H9 (cell line): Measurements from ENCODE around the gene GRID1. TPM values are rescaled to one million over a fixed set of nuclear protein-coding genes. Genes with fewer than 3 reads are reported as not detected.

ENCODE experiments used
- DNase-seq: peaks from one replicate; pipeline ENCODE4 v3.0.0-alpha.2; 2017
- H2AFZ ChIP-seq: one replicate; pipeline ENCODE4 v1.6.1; 2013; ENCODE audit warnings: mild to moderate bottlenecking, low read length, control low read depth, moderate library complexity
- H2AK5ac ChIP-seq: 2 replicates; pipeline ENCODE4 v1.6.1; 2013; ENCODE audit warnings: low read length, control low read depth, mixed read lengths; ENCODE audit not compliant: insufficient read length
- H2BK120ac ChIP-seq: one replicate; pipeline ENCODE4 v1.6.1; 2013; ENCODE audit warnings: low read depth, mild to moderate bottlenecking, low read length, control low read depth, inconsistent platforms; ENCODE audit not compliant: poor library complexity, severe bottlenecking
- H2BK12ac ChIP-seq: 2 replicates; pipeline ENCODE4 v1.6.1; 2013; ENCODE audit warnings: low read length, control low read depth, mixed read lengths, low read depth; ENCODE audit not compliant: insufficient read length
- H2BK15ac ChIP-seq: 2 replicates; pipeline ENCODE4 v1.6.1; 2013; ENCODE audit warnings: low read depth, low read length, control low read depth
- H2BK20ac ChIP-seq: one replicate; pipeline ENCODE4 v1.6.1; 2013; ENCODE audit warnings: low read depth, mild to moderate bottlenecking, low read length, control low read depth, inconsistent platforms; ENCODE audit not compliant: poor library complexity, severe bottlenecking
- H2BK5ac ChIP-seq: 2 replicates; pipeline ENCODE4 v1.6.1; 2013; ENCODE audit warnings: low read length, control low read depth, mixed read lengths; ENCODE audit not compliant: insufficient read length
- H3K14ac ChIP-seq: 2 replicates; pipeline ENCODE4 v1.6.1; 2013; ENCODE audit warnings: low read length, control low read depth; ENCODE audit not compliant: insufficient read depth
- H3K18ac ChIP-seq: 2 replicates; pipeline ENCODE4 v1.6.1; 2013; ENCODE audit warnings: low read depth, mild to moderate bottlenecking, mixed read lengths, low read length, control low read depth; ENCODE audit not compliant: insufficient read length
- H3K23ac ChIP-seq: 2 replicates; pipeline ENCODE4 v1.6.1; 2013; ENCODE audit warnings: low read length, control low read depth, mixed read lengths, low read depth; ENCODE audit not compliant: insufficient read length
- H3K23me2 ChIP-seq: 2 replicates; pipeline ENCODE4 v1.6.1; 2013; ENCODE audit warnings: low read depth, mild to moderate bottlenecking, mixed read lengths, low read length, control low read depth; ENCODE audit not compliant: insufficient read length, poor library complexity, severe bottlenecking
- H3K27ac ChIP-seq: 2 replicates; pipeline ENCODE4 v1.5.1; 2013; ENCODE audit warnings: low read length, control low read depth, mixed read lengths, low read depth; ENCODE audit not compliant: insufficient read length
- H3K27me3 ChIP-seq: 2 replicates; pipeline ENCODE4 v1.6.1; 2013; ENCODE audit warnings: low read length, control low read depth, inconsistent platforms; ENCODE audit not compliant: insufficient read depth
- H3K4ac ChIP-seq: 2 replicates; pipeline ENCODE4 v1.6.1; 2013; ENCODE audit warnings: low read depth, mild to moderate bottlenecking, control low read depth, inconsistent platforms, low read length, moderate library complexity
- H3K4me1 ChIP-seq: 2 replicates; pipeline ENCODE4 v1.6.1; 2013; ENCODE audit warnings: low read length, control low read depth, inconsistent platforms; ENCODE audit not compliant: insufficient read depth
- H3K4me2 ChIP-seq: 2 replicates; pipeline ENCODE4 v1.6.1; 2013; ENCODE audit warnings: low read length, control low read depth, mixed read lengths; ENCODE audit not compliant: insufficient read length, insufficient read depth
- H3K56ac ChIP-seq: 2 replicates; pipeline ENCODE4 v1.6.1; 2013; ENCODE audit warnings: low read depth, mild to moderate bottlenecking, mixed read lengths, low read length, control low read depth; ENCODE audit not compliant: insufficient read length
- H3K79me1 ChIP-seq: 2 replicates; pipeline ENCODE4 v1.6.1; 2013; ENCODE audit warnings: low read depth, mild to moderate bottlenecking, moderate library complexity, low read length, control low read depth, inconsistent platforms; ENCODE audit not compliant: insufficient read depth, poor library complexity, severe bottlenecking
- H3K79me2 ChIP-seq: 2 replicates; pipeline ENCODE4 v1.6.1; 2013; ENCODE audit warnings: low read length, control low read depth, inconsistent platforms; ENCODE audit not compliant: insufficient read depth
- H3K9ac ChIP-seq: 2 replicates; pipeline ENCODE4 v1.6.1; 2013; ENCODE audit warnings: low read length, control low read depth, mixed read lengths; ENCODE audit not compliant: insufficient read length; ENCODE audit errors: extremely low read depth
- H3K9me3 ChIP-seq: one replicate; pipeline ENCODE4 v1.6.1; 2013; ENCODE audit warnings: low read depth, low read length, inconsistent platforms; ENCODE audit not compliant: control insufficient read depth
- H3T11ph ChIP-seq: one replicate; pipeline ENCODE4 v1.6.1; 2013; ENCODE audit warnings: mild to moderate bottlenecking, low read length, control low read depth, inconsistent platforms
- H4K20me1 ChIP-seq: one replicate; pipeline ENCODE4 v1.6.1; 2013; ENCODE audit not compliant: control insufficient read depth, insufficient read length, insufficient read depth
- H4K5ac ChIP-seq: 2 replicates; pipeline ENCODE4 v1.6.1; 2013; ENCODE audit warnings: low read depth, mild to moderate bottlenecking, mixed read lengths, low read length, control low read depth; ENCODE audit not compliant: insufficient read length
- H4K8ac ChIP-seq: replicated peaks from 2 replicates; pipeline ENCODE4 v1.6.1; 2013; ENCODE audit warnings: low read length, control low read depth, mixed read lengths, low read depth; ENCODE audit not compliant: insufficient read length
- H4K91ac ChIP-seq: 2 replicates; pipeline ENCODE4 v1.6.1; 2013; ENCODE audit warnings: low read depth, mild to moderate bottlenecking, moderate library complexity, mixed read lengths, low read length, control low read depth; ENCODE audit not compliant: insufficient read length
- H3K27ac Mint-ChIP-seq, 3 experiments: 2 replicates in 2 of 3; 3 replicates in 1 of 3; pipeline ENCODE4 v1.8.0; 2020 to 2021; ENCODE audit warnings: mixed read lengths in 3 of 3, mild to moderate bottlenecking in 1 of 3, moderate library complexity in 1 of 3
- H3K27me3 Mint-ChIP-seq: 2 replicates; pipeline ENCODE4 v1.8.0; 2021; ENCODE audit warnings: low read depth, mild to moderate bottlenecking, moderate library complexity, mixed read lengths
- H3K36me3 Mint-ChIP-seq, 3 experiments: 2 replicates in 2 of 3; 3 replicates in 1 of 3; pipeline ENCODE4 v1.8.0; 2020 to 2021; ENCODE audit warnings: low read depth in 3 of 3, mixed read lengths in 3 of 3; ENCODE audit not compliant: insufficient read depth in 1 of 3
- H3K4me1 Mint-ChIP-seq, 2 experiments: 2 replicates each; pipeline ENCODE4 v1.8.0; 2020; ENCODE audit warnings: mixed read lengths in 2 of 2
- H3K4me3 Mint-ChIP-seq, 2 experiments: 2 replicates in 1 of 2; 3 replicates in 1 of 2; pipeline ENCODE4 v1.8.0; 2020 to 2021; ENCODE audit warnings: mild to moderate bottlenecking in 2 of 2, mixed read lengths in 2 of 2, moderate library complexity in 1 of 2
- H3K9me3 Mint-ChIP-seq, 2 experiments: 2 replicates in 1 of 2; 3 replicates in 1 of 2; pipeline ENCODE4 v1.8.0; 2020; ENCODE audit warnings: mild to moderate bottlenecking in 2 of 2, mixed read lengths in 2 of 2, moderate library complexity in 1 of 2
- WGBS: extraction: QIAGEN DNeasy Blood & Tissue Kit; methylation state at CpG from one replicate; pipeline ENCODE4 v1.1.7; 2013; ENCODE audit warnings: missing lambda C conversion rate, low lambda C conversion rate, mixed read lengths; ENCODE audit not compliant: insufficient read length; ENCODE audit errors: extremely low coverage; 5-methylcytosine and 5-hydroxymethylcytosine counted together
- total RNA-seq: library from RNA; stranded (reverse); gene quantifications from 2 replicates; pipeline ENCODE4 v1.2.1, GENCODE V29; 2021
- TF ChIP-seq, protein P1 (sequence below): fragments of 200-600 bp; sonication (generic); conservative IDR thresholded peaks from 3 replicates; pipeline ENCODE4 v1.8.0; 2021; ENCODE audit warnings: antibody characterized with exemption, mild to moderate bottlenecking

The GRID1 gene
- total RNA-seq, 1 experiment from 2014 or later: 0.35 TPM

DNA sequence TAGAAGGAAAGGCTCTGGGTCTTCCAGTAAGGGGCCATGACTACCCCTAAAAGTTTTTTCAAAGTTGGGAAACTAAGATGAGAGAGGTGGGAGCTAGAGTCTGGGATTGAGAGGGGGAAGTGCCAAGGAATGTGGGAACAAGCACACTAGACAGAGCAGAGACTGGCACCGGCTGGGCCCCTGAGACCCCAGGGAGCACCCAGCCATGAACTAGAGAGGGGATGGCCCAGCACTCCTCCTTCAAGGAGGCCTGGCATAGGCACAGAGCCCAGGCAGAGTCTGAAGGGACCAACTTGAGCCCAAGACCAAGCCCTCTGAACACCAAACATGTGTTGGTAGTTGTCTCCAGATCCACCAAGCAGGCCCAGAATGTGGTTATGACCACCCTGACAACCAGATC is 119.0 kb downstream of the GRID1 start:
- H4K91ac ChIP-seq: no peak overlapping the region
- H3K4me3 Mint-ChIP-seq: no peak overlapping the region; a peak in 1 of 5 replicates
- TF ChIP-seq, protein P1, sequence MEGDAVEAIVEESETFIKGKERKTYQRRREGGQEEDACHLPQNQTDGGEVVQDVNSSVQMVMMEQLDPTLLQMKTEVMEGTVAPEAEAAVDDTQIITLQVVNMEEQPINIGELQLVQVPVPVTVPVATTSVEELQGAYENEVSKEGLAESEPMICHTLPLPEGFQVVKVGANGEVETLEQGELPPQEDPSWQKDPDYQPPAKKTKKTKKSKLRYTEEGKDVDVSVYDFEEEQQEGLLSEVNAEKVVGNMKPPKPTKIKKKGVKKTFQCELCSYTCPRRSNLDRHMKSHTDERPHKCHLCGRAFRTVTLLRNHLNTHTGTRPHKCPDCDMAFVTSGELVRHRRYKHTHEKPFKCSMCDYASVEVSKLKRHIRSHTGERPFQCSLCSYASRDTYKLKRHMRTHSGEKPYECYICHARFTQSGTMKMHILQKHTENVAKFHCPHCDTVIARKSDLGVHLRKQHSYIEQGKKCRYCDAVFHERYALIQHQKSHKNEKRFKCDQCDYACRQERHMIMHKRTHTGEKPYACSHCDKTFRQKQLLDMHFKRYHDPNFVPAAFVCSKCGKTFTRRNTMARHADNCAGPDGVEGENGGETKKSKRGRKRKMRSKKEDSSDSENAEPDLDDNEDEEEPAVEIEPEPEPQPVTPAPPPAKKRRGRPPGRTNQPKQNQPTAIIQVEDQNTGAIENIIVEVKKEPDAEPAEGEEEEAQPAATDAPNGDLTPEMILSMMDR: no peak
- no peak overlapping the region for H3K18ac ChIP-seq
- no peaks in the 10 kb centered on the region for H4K20me1 ChIP-seq
- H4K5ac ChIP-seq: no peak overlapping the region
- H3K4ac ChIP-seq: no peak overlapping the region
- DNase-seq: no peak
- H2BK20ac ChIP-seq: no peak overlapping the region
- no peak overlapping the region for H2BK5ac ChIP-seq
- no peaks in the 10 kb centered on the region for H3K79me2 ChIP-seq
- H2BK15ac ChIP-seq: no peak overlapping the region
- no peaks in the 10 kb centered on the region for H3K4me1 ChIP-seq
- no peak overlapping the region for H2BK120ac ChIP-seq
- H3K14ac ChIP-seq: no peak overlapping the region
- peaks cover 3 to 4% of the 10 kb centered on the region in 2 experiments for H3K4me1 Mint-ChIP-seq
- peaks cover 8 to 12% of the 10 kb centered on the region in 2 experiments for H3K9me3 Mint-ChIP-seq
- H3K9me3 ChIP-seq: no peaks in the 10 kb centered on the region
- no peak overlapping the region for H4K8ac ChIP-seq
- H3K23ac ChIP-seq: no peak overlapping the region
- peaks cover 0 to 9% (median 2%) of the 10 kb centered on the region in 3 experiments; a peak in 5 of 7 replicates for H3K36me3 Mint-ChIP-seq
- H3T11ph ChIP-seq: no peak overlapping the region
- no peak overlapping the region; a peak in 2 of 7 replicates for H3K27ac Mint-ChIP-seq
- no peak overlapping the region for H3K27ac ChIP-seq
- H3K27me3 Mint-ChIP-seq: peaks cover 4% of the 10 kb centered on the region
- H3K4me2 ChIP-seq: no peak overlapping the region
- H3K9ac ChIP-seq: no peak overlapping the region
- no peaks in the 10 kb centered on the region for H3K27me3 ChIP-seq
- no peaks in the 10 kb centered on the region for H3K79me1 ChIP-seq
- H2AK5ac ChIP-seq: no peak overlapping the region
- no peaks in the 10 kb centered on the region for H3K23me2 ChIP-seq
- no peak overlapping the region for H2BK12ac ChIP-seq
- no CpG with 5 or more reads among the region's 1 CpG for WGBS
- H2AFZ ChIP-seq: no peak overlapping the region
- no peak overlapping the region for H3K56ac ChIP-seq
